Measurements from ENCODE around the gene DNAH14.
A peak's percentile ranks its signal among the peaks of the same experiment; 100 is the strongest.
"Not testable (repeated sequence)": the region's sequence is repeated elsewhere in the genome, so short reads cannot be mapped to it uniquely, and the experiment has no call there.

DNAH14 gene

DNA sequence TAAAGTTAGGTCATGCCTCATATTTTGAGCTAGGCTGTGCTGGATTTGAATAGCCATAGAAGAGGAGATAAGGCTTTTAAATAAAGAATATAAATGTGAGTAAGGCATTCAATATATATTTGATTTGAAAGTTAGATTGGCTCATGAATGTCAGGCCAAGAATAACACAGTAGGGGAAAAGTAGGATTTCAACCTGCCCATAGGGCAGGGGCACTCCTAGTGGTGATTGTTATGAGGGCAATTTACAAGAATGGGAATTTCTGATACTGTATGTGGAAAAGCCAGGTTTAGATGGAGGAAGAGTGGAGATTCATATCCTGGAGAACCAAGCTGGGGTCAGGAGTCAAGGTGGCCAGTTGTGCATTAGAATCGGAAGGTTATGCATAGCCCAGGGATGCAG, 74.9 kb downstream of the DNAH14 start:
- FAIRE-seq: no peak

DNA sequence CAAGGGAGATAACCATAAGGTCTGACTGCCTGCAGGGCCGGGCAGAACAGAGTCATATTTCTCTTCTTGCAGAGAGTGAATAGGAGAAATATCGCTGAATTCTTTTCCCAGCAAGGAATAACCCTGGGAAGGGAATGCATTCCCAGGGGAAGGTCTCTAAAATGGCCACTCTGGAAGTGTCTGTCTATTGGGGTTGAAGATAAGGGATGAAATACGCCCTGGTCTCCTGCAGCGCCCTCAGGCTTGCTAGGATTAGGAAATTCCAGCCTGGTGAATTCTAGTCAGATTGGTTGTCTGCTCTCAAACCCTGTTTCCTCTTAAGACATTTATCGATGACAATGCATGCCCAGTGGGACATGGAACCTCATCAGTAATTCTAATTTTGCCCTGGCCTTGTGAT, 76.9 kb downstream of the DNAH14 start:
- FAIRE-seq: not testable (repeated sequence)

DNA sequence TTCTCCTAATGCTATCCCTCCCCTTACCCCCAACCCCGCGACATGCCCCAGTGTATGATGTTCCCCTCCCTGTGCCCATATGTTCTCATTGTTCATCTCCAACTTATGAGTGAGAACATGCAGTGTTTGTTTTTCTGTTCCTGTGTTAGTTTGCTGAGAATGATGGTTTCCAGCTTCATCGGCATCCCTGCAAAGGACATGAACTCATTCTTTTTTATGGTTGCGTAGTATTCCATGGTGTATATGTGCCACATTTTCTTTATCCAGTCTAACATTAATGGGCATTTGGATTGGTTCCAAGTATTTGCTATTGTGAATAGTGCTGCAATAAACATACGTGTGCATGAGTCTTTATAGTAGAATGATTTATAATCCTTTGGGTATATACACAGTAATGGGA, 78.6 kb downstream of the DNAH14 start:
- not testable (repeated sequence) for FAIRE-seq

DNA sequence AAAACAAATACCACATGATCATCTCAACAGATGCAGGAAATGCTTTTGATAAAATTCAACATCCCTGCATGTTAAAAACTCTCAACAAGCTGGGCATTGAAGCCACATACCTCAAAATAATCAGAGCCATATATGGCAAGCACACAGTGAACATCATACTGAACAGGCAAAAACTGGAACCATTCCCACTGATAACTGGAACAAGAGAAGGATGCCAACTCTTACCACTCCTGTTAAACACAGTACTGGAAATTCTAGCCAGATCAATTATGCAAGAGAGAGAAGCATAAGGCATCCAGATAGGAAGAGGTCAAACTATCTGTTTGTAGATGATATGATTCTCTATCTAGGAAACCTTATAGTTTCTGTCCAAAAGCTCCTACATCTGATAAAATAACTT, 91.6 kb downstream of the DNAH14 start:
- no peak for FAIRE-seq

DNA sequence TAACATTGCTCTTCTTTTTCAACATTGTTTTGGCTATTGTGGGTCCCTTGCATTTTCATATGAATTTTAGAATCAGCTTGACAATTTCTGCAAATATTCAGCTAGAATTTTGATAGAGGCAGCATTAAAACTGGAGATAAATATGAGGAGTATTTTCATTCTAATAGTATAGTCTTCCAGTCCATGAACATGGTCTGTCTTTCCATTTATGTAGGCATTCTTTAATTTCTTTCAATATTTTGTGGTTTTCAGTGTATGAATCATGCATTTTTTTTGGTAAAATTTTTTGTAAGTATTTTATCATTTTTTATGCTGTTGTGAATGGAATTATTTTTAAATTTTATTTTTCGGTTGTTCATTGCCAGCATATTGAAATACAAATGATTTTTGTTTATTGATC, 97.2 kb downstream of the DNAH14 start:
- no peak for FAIRE-seq

DNA sequence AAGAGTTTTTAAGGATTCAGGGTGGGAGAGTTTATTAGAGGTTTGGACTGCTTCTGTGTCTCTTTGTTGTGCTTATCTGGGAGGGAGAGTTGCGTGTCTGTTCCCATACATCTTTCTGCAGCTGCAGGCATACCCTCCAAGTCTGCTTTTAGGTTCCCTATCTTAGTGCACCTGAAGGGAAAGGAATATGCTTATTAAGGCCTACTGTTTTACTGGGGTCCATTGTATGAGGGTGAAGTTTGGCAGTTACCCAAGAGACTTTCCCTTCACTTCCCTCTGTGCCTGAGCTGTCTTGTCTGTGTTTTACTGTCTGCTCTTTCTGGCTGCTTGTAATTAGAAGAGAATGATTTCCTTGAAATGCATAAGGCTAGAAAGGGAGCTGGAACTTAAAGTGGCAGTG, 107.0 kb downstream of the DNAH14 start:
- not testable (repeated sequence) for FAIRE-seq

DNA sequence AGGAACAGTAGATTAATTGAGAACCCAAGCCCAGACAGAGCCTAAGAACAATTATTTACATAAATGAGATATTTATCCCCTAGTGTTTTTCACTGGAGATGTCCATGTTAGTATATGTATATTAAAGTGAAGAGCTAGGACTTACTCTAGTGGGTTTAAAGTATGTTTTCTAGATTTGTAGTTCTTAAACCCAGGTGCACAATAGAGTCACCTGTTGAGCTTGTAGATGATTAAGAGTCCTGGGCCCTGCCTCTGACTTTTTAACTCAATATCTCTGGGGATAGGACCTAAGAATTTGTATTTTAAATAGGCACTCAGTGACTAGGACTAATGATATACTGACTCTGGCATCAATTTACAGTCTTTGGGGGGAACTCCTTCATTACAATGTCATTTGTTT, 112.8 kb downstream of the DNAH14 start:
- FAIRE-seq: no peak

DNA sequence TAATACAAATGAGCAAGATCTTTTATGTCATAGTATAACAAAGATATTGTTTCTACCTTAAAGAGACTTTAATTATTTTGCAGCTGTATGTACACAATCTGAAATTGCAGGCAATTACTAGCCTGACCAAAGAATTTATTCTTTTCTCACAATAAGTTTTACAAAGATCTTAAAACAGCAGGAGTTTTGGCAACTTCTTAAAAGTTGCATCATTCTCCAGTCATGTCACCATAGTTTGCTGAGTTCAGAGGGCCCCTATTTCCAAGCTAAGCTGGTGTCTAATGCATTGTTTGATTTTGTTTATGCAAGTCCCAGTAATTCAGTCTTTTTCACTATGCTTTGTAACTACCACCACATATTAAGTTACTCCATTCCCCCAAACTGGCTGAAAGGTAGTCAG, 114.8 kb downstream of the DNAH14 start:
- no peak for FAIRE-seq

DNA sequence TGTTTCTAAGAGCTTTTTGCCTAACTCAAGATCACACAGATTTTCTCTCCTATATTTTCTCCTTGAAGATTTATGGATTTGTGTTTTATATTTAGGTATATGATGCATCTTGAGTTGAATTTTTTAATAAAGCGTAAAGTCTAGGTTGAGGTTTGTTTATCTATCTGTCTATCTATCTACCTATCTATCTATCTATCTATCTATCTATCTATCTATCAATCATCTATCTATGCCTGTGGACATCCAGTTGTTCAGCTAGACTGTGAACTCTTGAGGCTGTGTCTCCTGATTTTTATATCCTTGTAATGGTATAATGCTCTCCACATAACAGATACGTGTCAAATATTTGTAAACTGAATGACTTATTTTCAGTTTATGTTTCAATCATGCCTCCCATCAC, 120.1 kb downstream of the DNAH14 start:
- no peak for FAIRE-seq

DNA sequence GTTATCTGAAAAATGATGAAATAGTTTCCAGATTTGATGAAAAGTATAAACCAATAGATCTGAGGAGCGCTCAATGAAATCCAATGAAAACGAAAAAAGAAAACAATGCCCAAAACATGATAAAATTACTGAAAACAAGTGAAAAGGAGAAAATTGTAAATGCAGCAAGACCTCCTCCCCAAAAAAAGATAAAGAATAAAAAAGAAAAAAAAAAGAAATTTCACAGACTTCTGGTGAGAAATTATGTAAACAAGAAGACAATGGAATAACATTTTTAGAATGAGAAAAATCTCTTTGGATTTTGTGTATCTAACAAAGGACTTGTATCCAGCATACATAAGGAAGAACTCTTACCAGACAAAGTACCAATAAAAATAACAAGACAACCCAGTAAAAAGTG, 134.2 kb downstream of the DNAH14 start:
- FAIRE-seq: peak; percentile 15

DNA sequence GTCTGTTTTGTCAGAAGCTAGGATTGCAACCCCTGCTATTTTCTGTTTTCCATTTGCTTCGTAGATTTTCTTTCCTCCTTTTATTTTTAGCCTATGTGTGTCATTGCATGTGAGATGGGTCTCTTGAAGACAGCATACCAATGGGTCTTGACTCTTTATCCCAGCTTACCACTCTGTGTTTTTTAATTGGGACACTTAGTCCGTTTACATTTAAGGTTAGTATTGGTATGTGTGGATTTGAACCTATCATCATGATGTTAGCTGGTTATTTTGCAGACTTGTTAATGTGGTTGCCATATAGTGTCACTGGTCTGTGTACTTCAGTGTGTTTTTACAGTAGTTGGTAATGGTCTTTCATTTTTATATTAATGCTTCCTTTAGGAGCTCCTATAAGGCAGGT, 141.5 kb downstream of the DNAH14 start:
- no peak for FAIRE-seq

DNA sequence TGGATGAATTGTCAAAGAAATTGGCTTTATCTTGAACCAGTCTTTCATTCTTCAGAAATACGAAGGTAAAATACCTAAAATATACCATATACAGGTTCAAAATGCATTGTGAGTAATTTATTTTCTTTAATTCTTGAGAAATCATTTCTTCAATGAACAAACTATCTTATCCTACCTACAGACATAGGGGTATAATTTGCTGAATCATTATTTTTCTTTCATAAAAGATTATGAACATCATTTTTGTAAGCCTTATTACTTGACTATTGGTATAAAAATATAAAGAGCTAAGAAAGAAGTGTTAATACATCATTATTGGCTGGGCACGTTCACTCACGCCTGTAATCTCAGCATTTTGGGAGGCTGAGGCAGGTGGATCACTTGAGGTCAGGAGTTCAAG, 167.7 kb downstream of the DNAH14 start:
- no peak for FAIRE-seq

DNA sequence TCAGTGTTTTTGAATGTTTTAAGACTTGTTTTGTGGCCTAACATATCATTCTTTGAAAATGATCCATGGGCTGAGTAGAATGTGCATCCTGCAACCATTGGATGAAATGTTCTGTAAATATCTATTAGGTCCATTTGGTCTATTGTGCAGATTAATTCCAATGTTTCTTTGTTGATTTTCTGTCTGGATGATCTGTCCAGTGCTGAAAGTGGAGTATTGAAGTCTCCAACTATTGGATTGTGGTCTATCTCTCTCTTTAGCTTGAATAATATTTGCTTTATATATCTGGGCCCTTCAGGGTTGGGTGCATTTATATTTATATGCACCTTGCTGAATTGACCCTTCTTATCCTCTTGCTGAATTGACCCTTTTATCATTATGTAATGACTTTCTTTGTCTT, 181.5 kb downstream of the DNAH14 start:
- no peak for FAIRE-seq

DNA sequence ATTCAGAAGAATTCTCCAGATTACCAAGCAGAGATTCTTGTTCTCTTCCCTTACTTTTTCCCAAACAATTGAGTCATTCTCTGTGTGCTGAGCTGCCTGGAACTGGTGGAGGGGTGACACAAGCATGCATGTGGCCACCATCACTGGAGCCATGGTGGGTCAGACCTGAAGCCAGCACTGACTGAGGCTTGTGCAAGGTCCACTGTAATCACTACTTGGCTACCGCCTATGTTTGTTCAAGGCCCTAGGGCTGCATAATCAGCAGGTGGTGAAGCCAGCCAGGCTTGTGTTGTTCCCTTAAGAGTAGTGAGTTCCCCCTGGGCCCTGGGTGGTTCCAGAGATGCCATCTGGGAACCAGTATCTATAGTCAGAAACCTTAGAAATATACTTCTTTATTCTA, 183.8 kb downstream of the DNAH14 start:
- FAIRE-seq: no peak

DNA sequence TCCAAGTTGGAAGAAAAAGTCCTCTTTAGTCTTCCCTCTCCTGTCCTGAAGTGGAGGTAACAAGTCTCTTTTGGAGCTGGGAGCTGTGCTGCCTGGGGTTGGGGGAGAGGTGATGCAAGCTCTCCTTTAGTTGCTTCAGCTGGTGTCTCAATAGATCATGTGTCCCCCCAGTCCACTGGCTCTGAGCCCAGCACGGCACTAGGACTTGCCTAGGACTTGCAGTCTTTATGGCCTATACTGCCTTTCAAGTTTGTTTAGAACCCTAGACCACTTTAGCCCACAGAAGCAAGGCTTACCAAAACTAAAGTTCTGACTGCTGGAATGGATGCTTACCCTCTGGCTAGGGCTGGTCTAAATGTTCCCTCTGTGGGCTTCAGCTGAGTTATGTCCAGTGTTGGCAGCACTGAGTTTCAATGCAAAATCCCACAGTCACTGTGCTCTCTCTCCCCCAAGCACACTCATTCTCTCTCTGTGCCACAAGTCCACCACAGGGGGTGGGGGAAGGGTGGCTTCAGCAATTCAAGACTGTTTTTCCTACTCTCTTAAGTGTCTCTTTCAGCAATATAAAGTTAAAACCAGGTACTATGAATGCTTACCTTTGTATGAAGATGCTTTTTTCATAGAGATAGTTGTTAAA, 185.0 kb downstream of the DNAH14 start:
- FAIRE-seq: no peak

DNA sequence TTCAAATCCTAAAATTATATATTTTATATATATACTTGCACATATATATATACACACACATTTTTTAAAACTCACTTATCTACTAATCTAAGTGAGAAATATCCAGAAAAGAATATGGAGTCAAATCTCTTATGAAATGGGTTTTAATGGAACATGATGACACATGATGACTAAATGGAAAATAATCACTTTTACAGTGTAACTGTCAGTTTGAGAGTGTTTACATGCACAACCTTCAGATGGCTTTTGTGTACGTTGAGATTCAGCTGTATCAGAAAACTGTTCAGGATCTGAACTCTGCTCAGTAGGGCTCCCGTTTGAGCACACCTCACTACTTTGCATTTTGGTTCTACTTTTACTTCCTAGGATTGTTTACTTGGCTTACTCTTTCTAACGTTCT, 189.8 kb downstream of the DNAH14 start:
- no peak for FAIRE-seq

DNA sequence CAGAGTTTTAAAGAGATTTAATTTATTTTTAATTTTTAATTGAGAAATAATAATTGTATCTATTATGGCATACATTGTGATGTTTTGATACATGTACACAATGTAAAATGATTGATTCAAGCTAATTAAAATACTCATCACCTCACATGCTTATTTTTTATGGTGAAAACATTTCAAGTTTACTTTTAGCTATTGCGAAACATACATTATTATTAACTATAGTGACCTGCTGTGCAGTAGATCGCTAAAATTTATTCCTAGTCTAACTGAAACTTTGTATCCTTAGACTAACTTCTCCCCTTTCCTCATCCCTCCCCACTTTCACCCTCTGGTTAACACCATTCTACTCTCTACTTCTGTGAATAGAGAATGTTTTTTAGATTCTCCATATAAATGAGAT, 191.6 kb downstream of the DNAH14 start:
- no peak for FAIRE-seq

DNA sequence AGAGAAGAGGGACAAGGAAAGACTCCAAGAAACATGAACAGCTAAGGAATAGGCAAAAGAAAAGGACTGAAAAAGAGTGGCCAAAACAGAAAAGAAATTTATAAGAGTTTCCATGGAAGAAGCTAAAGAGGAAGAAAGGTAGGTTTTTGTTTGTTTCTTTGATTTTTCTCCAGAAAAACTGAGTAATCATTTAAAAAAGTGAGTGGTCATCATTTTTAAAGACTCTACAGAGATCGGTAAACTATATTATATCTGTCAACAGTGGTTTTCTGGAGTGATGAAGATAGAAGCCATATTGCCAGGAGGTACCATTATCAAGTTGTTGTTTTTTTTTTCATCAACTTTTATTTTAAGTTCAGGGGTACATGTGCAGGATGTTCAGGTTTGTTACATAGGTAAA, 202.4 kb downstream of the DNAH14 start:
- no peak for FAIRE-seq

DNA sequence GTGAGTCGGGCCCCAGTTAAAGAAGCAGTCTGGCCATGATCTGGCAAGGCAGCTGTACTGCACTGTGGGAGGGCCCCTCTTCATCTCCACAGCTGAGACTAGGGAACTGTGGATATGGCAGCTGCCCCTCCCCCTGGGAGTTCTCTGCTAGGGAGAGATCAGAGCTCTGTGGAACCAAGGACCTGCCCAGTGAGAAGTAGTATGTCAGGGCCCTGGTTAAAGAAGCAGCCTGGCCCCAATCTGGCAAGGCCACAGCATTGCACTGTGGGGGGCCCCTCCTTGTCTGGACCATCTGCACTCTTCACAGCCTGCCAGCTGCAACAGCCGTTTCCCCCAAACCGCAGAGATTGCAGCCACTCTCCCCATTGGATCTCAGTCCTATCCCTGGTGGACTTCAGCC, 208.5 kb downstream of the DNAH14 start:
- FAIRE-seq: no peak

DNA sequence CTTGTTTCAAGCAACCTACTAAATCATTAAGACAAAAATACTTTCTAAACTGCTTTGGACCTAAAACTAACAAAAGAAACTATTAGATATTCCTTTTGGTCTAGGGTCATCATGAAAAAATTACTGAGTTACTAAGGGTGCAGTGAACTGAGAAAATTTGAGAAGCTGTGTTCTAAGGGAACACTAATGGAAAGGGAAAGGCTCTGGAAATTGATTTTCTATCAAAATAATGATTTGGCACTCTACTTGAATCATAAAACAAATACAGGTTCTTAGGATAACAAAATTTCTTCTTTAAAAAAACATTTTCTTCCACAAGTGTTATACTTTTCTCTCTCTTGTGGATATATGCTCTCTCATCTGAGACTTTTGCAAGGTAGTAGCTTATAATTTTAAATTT, 213.5 kb downstream of the DNAH14 start:
- no peak for FAIRE-seq

DNA sequence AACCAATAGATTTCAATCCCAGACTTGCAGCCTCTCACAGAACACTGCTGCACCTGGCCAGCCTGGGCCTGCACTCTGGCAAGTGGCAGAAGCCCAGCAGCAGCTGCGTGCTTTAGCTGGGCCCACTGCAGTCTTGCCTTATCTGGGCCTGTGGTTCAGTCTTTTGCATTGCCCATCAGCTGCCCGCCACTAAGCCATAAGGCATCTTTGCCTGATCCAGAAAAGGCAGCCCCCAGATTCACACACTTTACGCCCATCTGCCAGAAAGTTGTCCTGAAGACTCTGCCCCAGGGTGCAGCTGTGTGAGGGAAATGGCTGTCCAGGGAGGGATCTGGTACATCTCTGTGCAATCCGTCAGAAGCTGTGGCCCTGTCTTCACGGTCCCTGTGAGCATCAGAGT, 217.0 kb downstream of the DNAH14 start:
- no peak for FAIRE-seq

DNA sequence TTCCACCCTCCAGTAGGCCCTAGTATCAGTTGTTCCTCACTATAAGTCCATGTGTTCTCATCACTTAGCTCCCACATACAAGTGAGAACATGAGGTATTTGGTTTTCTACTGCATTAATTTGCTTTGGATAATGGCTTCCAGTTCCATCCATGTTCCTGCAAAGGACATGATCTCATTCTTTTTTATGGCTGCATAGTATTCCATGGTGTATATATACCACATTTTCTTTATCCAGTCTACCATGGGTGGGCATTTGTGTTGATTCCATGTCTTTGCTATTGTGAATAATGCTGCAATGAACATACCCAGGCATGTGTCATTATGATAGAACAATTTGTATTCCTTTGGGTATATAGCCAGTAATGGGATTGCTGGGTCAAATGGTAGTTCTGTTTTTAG, 218.3 kb downstream of the DNAH14 start:
- FAIRE-seq: not testable (repeated sequence)

DNA sequence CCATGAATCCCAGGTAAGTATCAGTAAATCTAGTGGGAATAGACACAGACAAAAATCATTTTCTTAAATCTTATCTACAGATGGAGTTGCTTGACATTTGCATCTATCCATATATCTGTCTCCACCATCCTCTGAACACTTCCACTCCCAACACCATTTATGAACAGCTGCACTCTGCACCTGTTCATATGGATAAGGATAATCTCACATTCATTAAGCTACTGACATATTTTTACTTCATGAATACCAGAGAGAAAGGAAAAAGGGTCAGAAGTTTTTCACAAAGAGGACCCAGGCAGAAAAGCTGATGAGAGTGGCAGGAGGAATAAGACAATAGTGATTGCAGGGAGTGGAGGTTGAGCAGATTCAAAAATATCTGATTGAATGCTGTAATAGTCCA, 222.6 kb downstream of the DNAH14 start:
- FAIRE-seq: no peak

DNA sequence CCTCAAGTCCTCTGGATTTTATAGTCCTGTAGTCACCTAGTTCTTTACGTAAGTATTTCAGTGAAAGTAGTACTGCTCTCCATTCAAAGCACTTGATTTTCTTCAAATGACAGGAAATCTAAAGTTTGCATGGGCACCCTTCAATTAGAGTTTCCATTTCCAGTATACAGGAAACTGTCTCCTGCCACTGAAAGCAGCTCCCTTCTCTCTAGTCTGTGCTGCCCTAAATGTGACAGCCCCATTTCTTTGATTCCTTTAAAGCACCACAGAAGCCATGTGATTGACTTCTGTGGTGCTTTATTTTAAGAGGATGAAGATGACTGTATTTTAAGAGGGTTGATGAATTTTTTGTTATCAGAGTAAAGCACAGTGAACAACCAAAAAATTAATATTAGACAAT, 226.1 kb downstream of the DNAH14 start:
- FAIRE-seq: no peak

DNA sequence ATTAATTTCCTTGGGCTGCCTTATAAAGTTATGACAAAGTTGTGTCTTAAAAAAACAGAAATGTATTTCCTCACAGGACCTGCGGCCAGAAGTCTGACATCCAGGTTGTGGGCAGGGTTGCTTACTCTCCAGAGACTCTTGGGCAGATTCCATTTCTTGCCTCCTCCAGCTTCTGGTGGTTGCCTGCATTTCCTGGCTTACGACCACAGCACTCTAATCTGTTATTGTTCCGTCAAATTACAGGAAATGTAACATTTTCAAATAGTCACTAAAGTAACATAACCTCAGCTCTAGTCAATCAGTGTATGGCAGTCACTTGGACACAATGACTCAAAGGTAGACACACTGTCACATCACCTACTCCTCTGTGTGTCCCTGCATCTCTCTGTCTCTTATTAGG, 226.8 kb downstream of the DNAH14 start:
- no peak for FAIRE-seq

DNA sequence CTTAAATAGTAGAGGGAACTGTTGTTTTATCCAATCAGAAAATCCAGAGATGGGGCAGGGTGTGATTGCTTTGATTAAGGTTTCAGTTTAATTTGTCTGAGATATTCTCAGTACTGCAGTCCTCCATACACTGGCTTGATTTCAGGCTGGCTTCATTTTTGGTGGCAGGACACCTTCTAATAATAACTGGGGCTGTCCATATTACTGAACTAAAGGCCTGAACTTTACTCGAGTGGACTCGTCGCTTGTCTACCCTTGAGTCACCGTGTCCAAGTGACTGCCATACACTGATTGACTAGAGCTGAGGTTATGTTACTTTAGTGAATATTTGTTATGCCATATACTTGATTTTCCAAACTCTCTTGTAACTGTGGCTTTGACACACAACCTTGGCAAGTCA, 228.8 kb downstream of the DNAH14 start:
- FAIRE-seq: no peak

All from G401.6 (cell line).